Measurements from ENCODE around the gene OR1N2. TPM values are rescaled to one million over a fixed set of nuclear protein-coding genes. Genes with fewer than 3 reads are reported as not detected.
"Not testable (repeated sequence)": the region's sequence is repeated elsewhere in the genome, so short reads cannot be mapped to it uniquely, and the experiment has no call there.

OR1N2 gene
- total RNA-seq, 1 donor from 2014 or later, result not detected

GRCh38 chr9:122567901-122568300, 15.0 kb downstream of the OR1N2 start:
- TF ChIP-seq CTCF (IDR thresholded peaks at IDR 0.05; ENCODE audit: partially characterized antibody, unreplicated experiment), result no peak
- H3K4me1 Mint-ChIP-seq (ENCODE audit: low read depth, unreplicated experiment), result no peaks in the 10 kb centered on the region
- H3K27ac Mint-ChIP-seq (ENCODE audit: unreplicated experiment), result no peak overlapping the region
- no peak for DNase-seq
- H3K4me3 Mint-ChIP-seq (ENCODE audit: unreplicated experiment), result no peak overlapping the region
- H3K9me3 Mint-ChIP-seq (ENCODE audit: unreplicated experiment), result peaks cover 4% of the 10 kb centered on the region
- peaks cover 2% of the 10 kb centered on the region for H3K27me3 Mint-ChIP-seq (ENCODE audit: unreplicated experiment)
- H3K36me3 Mint-ChIP-seq (ENCODE audit: unreplicated experiment), result no peaks in the 10 kb centered on the region

GRCh38 chr9:122572456-122572855, 19.5 kb downstream of the OR1N2 start:
- no peak for DNase-seq
- H3K4me1 Mint-ChIP-seq (ENCODE audit: low read depth, unreplicated experiment), result no peaks in the 10 kb centered on the region
- no peaks in the 10 kb centered on the region for H3K36me3 Mint-ChIP-seq (ENCODE audit: unreplicated experiment)
- H3K9me3 Mint-ChIP-seq (ENCODE audit: unreplicated experiment), result peaks cover 6% of the 10 kb centered on the region
- peaks cover 4% of the 10 kb centered on the region for H3K27me3 Mint-ChIP-seq (ENCODE audit: unreplicated experiment)
- H3K27ac Mint-ChIP-seq (ENCODE audit: unreplicated experiment), result no peak overlapping the region
- no peak for TF ChIP-seq CTCF (IDR thresholded peaks at IDR 0.05; ENCODE audit: partially characterized antibody, unreplicated experiment)
- no peak overlapping the region for H3K4me3 Mint-ChIP-seq (ENCODE audit: unreplicated experiment)

- Mint-ChIP-seq H3K36me3 (ENCODE audit: unreplicated experiment) (no peaks in the 10 kb centered on the region), H3K4me3 (ENCODE audit: unreplicated experiment) (no peak overlapping the region), H3K9me3 (ENCODE audit: unreplicated experiment) (peaks cover 2% of the 10 kb centered on the region), H3K4me1 (ENCODE audit: low read depth, unreplicated experiment) (no peaks in the 10 kb centered on the region), H3K27me3 (ENCODE audit: unreplicated experiment) (no peaks in the 10 kb centered on the region), H3K27ac (ENCODE audit: unreplicated experiment) (no peak overlapping the region)
- no peak for DNase-seq
- no peak for TF ChIP-seq CTCF (IDR thresholded peaks at IDR 0.05; ENCODE audit: partially characterized antibody, unreplicated experiment)
Measured at GRCh38 chr9:122579874-122580273, 27.0 kb downstream of the OR1N2 start.

- TF ChIP-seq CTCF (IDR thresholded peaks at IDR 0.05; ENCODE audit: partially characterized antibody, unreplicated experiment), result no peak
- Mint-ChIP-seq H3K9me3 (ENCODE audit: unreplicated experiment) (peaks cover 2% of the 10 kb centered on the region), H3K36me3 (ENCODE audit: unreplicated experiment) (no peaks in the 10 kb centered on the region), H3K4me1 (ENCODE audit: low read depth, unreplicated experiment) (no peaks in the 10 kb centered on the region), H3K27ac (ENCODE audit: unreplicated experiment) (no peak overlapping the region), H3K4me3 (ENCODE audit: unreplicated experiment) (no peak overlapping the region), H3K27me3 (ENCODE audit: unreplicated experiment) (no peaks in the 10 kb centered on the region)
- no peak for DNase-seq
Measured at GRCh38 chr9:122580360-122580759, 27.4 kb downstream of the OR1N2 start.

- not testable (repeated sequence) for H3K36me3 Mint-ChIP-seq (ENCODE audit: unreplicated experiment); H3K27ac Mint-ChIP-seq (ENCODE audit: unreplicated experiment); H3K27me3 Mint-ChIP-seq (ENCODE audit: unreplicated experiment); H3K4me3 Mint-ChIP-seq (ENCODE audit: unreplicated experiment); DNase-seq; H3K9me3 Mint-ChIP-seq (ENCODE audit: unreplicated experiment); H3K4me1 Mint-ChIP-seq (ENCODE audit: low read depth, unreplicated experiment)
Measured at GRCh38 chr9:122583284-122583683, 30.4 kb downstream of the OR1N2 start, which contains the start of gene OR1L8. OR1L8 (minus strand) TSS chr9:122583384; CDS start chr9:122568477, 14,907 bp downstream.

Other genes starting within 250 kb of the OR1N2 start
- gene PTGS1, start 182.1 kb upstream of the OR1N2 start, total RNA-seq (ENCODE audit: unreplicated experiment), result 0.39 TPM
- not detected for gene OR1J1, start 75.2 kb upstream of the OR1N2 start, total RNA-seq (ENCODE audit: unreplicated experiment)
- not detected for gene OR1J2, start 42.3 kb upstream of the OR1N2 start, total RNA-seq (ENCODE audit: unreplicated experiment)
- not detected for gene OR1J4, start 34.0 kb upstream of the OR1N2 start, total RNA-seq (ENCODE audit: unreplicated experiment)
- gene OR1N1, start 25.8 kb upstream of the OR1N2 start, total RNA-seq (ENCODE audit: unreplicated experiment), result not detected
- gene OR1L8, start 30.3 kb downstream of the OR1N2 start, total RNA-seq (ENCODE audit: unreplicated experiment), result not detected
- gene OR1Q1, start 61.6 kb downstream of the OR1N2 start, total RNA-seq (ENCODE audit: unreplicated experiment), result not detected
- not detected for gene OR1B1, start 104.5 kb downstream of the OR1N2 start, total RNA-seq (ENCODE audit: unreplicated experiment)
- not detected for gene OR1L1, start 108.6 kb downstream of the OR1N2 start, total RNA-seq (ENCODE audit: unreplicated experiment)
- not detected for gene OR1L3, start 122.0 kb downstream of the OR1N2 start, total RNA-seq (ENCODE audit: unreplicated experiment)
- gene OR1L4, start 170.9 kb downstream of the OR1N2 start, total RNA-seq (ENCODE audit: unreplicated experiment), result not detected
- gene OR1L6, start 189.2 kb downstream of the OR1N2 start, total RNA-seq (ENCODE audit: unreplicated experiment), result not detected
- not detected for gene OR5C1, start 235.8 kb downstream of the OR1N2 start, total RNA-seq (ENCODE audit: unreplicated experiment)
- gene OR1K1, start 247.0 kb downstream of the OR1N2 start, total RNA-seq (ENCODE audit: unreplicated experiment), result not detected